Measurements from ENCODE around the gene YEATS4.

GRCh38 chr12:69352904-69353303, 6.6 kb upstream of the YEATS4 start:
- TF ChIP-seq POLR2A (IDR thresholded peaks at IDR 0.05): no peak
- TF ChIP-seq CTCF (IDR thresholded peaks at IDR 0.05): no peak

All from lower leg skin (tissue), 3 donors.